GM18858 (cell line): ENCODE results near the gene IQSEC1.

Source experiments
- ATAC-seq: cut with Tn5 transposase; IDR thresholded peaks from one replicate; pipeline ENCODE4 v1.9.1; 2021; ENCODE audit not compliant: unreplicated experiment

IQSEC1 gene

DNA sequence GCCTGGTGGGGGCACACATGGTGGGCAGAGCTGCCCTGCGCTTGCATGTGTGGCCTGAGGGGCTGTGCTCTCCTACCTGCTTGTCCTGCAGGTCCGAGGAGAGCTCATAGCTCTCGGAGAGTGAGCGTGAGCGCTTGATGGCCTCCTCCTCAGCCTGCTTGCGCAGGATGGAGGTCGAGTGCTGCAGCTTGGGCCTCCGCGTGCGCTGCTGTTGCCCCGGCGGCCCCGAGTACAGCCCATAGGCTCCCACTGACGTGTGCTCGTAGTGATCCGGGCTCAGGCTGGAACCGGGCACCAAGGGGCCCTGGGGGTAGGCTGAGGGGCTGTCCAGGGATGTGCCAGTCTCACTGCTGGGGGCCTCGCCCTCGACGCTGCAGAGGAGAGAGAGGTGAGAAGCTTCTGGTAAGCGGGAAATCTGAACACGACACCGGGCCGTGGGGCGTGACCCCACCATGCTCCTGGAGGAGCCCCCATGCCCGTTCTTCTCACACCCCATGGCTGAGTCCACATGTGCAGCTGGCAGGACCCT, 131.7 kb downstream of the IQSEC1 start:
- ATAC-seq = no peak

DNA sequence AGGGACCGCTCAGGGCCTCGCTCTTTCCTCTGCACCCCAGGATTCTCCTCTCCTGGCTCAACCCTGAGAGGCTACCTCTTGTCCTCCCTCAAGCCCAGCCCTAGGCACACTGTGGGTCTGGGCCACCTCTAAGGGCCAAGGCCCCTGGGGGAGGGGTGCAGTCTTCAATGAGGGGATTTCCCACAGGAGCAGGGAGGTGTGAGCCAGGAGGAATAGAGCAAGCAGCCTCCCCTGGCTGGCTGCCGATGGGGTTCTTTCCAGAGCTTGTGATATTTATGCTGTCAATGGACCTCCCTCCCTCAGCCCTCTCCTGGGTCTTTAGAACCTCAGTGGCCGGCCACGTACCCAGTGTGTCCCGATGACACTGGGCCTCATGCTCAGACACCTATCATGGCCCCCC, 132.4 kb downstream of the IQSEC1 start:
- no peak for ATAC-seq

DNA sequence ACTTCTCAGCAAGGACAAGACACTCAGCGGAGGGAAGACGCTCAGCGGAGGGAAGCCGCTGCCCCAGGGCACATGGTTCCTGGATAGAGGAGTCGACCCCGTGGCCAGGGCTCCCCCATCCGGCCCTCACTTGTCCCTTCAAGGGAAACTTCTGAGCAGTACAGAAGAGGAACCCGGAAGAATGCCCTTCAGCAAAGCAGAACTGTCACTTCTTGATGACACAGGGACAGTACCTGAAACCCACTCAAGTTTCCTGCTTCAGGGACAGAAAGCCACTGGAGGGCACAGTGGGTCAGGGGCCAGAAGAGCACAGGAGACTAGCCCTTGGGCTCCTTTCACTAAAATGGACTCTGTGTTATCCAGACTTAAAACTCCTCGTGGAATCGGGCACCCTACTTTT, 134.1 kb downstream of the IQSEC1 start:
- no peak for ATAC-seq

DNA sequence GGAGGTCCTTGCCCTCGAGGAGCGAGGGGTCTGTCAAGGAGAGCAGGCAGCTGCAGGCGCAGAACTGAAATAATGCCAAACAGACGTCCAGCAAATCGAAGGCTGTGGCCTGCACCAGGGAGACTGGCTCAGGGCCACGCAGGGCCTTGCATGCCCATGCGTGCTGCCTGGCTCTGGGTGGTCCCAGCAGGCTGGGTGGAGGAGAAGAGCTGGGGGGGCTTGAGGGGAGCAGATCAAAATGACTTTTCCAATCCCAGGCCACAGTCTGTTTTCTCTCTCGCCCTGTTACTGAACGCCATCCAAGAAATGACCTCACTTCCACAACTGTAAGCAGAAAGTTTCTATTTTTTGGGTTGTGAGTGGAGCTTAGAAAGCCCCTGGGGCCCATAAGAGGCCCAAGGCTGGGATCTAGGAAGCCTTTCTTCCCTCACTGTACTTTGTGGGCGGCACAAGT, 134.9 kb downstream of the IQSEC1 start:
- no peak for ATAC-seq

DNA sequence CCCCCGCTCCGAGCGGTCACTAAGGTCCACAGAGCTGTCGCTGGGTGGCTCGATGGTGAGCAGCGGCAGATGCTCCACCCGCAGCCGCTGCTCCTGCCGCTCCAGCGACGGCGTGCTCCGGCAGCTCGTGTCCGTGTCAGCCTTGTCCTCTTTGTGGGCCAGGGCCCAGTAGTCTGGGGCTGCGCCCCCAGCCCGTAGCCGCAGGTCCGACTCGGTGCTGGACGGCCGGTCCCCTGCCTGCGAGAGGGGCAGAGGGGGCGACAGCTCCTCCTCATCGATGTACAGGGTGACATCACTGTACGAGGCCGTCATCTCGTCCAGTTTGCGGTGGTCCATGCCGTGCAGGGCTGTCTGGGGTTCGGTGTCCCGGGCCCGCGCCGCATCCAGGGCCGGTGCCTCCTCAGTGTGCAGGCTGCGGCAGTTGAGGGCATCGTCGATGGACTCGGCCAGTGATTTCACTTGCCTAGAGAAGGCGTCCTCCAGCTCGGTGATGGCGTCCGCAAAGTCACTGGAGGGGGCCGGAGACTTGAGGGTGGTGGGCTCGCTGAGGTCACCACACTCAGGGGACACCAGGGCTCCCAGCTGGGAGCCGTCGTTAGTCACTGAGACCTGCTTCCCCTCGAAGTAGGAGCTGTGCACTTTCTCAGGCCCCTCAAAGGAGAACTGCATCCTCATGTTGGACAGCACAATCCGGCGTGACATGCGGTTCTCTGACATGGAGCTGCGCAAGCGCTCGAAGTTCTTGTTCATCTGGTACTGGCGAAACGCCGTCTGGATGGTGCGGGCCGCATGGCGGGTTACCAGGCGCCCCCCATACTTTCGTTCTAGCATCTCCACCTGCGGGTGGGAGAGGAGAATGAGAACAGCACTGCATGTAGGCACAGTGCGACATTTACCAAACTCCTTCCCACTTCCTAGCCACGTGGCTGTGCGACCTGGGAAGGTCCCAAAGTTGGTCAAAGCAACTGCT, 137.1 kb downstream of the IQSEC1 start:
- no peak for ATAC-seq

DNA sequence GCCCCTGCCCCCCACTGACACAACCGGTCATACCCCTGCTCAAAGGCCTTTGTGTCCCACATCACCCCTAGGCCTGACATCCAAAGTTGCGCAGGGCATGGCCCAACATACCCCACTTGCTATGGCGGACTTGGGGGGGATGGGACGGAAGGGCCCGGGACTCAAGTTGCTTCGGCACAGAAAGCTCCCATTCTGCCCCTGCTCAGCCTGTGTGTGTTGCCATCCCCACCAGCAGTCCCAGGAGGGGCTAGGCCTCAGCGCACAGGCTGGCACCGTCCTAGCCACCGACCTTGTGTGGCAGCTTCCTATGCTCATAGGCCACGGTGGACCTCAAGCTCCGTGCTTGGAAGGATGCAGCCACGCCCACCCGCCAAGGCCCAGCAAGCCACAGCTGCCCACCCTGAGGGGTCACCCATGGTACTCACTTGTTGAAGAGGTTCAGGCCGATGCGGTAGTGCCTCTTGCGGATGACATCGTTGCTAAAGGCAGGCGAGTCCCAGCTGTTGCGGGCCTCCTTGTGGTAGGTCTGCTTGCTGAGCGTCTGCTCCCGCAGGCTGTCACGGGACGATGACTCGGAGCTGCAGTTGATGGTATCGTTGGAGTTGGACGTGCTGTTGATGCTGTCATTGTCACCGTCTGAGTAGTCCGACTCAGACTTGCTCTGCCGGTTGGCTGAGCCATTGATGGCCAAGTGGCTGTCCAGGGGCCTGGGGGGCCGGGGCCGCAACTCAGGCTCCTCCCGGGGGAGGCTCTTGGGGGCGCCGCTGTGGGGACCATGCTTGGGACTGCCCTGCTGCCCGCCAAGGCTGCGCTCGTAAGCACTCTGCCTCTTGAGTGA, 138.0 kb downstream of the IQSEC1 start:
- ATAC-seq = no peak

DNA sequence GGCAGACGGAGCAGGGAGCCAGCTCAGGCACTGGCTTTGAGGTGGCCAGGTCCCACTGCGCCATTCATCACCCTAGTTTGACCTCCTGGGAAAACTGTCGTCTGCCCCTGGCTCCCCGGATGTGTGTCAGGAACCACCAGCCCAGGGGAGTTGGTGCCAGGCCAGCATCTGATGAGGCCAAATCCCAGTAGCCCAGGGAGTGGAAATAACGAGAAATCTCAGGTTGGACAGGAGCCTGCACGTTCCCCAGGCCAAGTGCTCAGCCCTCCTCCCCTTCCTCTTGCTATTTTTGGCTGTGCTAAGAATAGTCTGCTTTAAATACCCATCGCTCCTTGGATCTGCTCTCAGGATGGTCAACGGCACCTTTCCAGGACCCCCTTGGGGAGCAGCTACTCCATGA, 138.8 kb downstream of the IQSEC1 start:
- no peak for ATAC-seq

DNA sequence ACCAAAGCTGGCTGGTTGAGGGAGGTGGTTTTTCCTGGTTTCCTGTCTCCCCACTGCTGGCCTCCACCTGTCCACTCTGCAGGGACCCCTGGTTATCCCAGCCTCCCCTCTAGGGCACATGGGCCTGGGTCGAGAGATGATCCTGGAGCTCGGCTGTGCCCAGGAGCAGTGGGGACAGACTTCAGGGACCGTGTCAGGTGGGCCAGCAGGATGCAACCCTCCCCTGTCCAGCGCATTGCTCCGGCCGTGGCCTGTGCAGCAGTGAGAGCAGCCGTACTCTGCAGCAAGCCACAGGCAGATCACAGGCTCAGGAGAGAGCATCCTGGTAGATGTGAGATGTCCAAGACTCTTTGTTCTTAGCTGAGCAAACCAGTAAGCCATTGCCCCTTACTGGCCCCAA, 139.3 kb downstream of the IQSEC1 start:
- ATAC-seq = no peak

DNA sequence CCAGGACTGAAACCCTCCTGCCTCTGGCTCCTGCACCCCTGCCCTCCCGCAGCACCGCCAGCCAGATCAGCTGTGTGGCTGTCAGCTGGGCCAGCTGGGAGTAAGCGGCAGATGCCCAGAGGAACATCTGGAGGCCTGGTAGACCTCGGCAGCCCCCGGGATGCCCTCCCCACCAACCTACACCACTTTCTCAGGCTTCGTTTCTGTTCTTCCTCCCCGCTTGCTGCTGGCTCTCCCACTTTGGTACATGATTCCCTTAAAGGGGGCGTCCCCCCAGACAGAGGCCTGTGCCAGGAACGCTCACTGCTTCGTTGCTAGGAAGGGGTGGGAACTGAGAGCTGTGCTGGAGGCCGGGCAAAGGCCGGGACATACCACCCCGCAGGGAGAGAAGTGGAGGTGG, 140.5 kb downstream of the IQSEC1 start:
- ATAC-seq = no peak

DNA sequence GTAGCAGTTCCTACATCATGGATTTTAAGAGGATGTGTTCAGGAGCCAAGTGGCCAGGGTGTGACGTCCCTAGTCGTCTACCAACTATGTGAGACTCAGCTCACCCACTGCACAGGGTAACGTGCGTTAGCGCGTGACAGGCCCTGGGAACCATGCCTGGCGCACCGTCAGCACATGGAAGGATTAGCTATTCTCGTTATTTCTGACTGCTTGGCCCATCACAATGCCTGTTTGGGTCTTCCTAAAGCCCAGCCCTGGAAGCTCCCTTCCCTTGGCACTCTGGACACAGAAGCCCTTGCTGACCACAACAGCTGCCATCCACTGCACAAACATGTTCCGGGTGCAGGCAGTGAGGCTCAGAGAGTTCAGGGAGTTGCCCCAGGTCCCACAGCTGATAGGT, 140.9 kb downstream of the IQSEC1 start:
- ATAC-seq = no peak

DNA sequence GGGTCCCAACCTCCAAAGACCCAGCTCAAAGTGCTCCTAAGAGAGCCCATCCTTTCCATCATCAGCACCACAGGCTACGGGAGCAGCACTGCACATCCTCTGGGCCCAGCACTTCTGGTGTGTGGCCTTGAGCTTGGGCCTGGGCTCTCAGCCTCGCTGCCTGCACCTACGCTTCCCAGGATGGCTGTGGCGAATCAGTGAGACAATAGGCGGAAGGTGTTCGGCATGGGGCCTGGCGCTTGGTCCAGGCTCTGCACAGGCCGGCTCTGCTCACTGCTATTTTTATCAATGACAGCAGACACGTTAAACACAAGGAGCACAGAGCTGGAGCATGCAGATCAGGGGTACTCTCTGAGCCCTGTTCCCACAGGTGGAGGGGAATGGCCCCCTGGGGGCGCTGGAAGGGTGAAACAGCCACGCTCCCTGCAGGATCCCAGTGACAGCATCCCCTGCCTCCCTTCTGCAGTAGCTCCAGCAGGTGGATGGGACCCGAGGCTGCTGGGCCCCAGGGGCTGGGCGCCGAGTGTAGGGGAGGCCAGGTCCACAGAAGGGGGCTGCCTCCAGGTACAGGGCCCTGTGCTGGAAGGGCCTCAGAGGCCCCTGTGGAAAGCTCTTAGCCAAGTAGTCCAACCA, 141.8 kb downstream of the IQSEC1 start:
- no peak for ATAC-seq

DNA sequence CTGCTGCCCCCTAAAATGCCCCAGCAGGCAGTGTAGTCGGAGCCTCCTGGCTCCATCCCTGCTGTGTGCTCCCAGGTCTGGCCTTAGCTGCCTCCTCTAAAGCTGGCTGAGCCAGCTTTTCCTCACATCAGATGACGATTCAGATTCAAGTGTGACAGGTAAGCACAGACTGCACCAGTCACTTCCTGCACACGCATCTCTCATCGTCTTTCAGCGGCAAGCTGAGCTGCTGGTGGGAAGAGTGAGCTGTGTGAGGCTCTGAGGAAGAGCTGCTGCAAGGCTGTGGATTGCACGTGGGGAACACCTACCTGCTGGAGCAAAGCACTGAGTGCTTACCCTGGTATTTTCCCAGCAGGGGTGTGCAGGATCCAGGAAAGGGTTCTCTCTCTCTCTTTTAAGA, 143.4 kb downstream of the IQSEC1 start:
- no peak for ATAC-seq

DNA sequence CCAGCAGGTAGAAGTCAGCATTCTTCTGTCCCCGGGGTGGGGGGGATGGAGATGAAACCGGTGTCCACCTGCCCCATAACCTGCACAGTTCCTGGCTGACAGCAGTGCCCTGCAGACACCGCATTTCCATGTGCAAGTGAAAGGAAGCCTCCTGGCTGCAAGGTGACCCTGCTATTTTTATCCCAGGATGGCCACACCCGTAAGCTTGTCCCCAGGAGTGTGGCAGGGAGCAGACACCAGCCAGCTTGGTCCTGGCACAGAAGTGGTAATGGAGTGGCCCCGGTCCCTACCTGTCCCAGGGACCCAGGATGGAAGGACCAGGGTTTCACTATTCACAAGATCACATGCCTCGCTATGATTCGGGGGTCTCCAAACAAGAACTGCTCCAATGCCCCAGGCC, 146.6 kb downstream of the IQSEC1 start:
- no peak for ATAC-seq

DNA sequence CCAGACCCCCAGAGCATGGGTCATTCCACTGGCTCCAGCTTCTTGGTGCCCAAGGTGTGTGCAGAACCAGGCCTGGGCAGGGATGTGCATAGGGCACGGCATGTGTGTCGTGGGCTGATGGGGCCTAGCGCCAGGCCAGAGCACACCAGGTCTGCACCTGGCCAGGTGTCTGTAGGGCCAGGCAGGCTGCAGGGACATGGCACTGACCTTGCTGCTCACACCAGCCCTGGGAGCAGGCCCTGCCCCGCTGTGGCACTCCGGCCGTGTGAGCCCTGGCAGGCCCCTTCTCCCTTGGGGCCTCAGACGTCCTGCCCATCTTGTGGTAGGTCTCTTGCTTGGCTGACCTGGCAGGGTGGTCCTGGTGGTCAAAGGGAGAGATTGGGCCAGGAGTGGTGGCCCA, 147.6 kb downstream of the IQSEC1 start:
- ATAC-seq = no peak

DNA sequence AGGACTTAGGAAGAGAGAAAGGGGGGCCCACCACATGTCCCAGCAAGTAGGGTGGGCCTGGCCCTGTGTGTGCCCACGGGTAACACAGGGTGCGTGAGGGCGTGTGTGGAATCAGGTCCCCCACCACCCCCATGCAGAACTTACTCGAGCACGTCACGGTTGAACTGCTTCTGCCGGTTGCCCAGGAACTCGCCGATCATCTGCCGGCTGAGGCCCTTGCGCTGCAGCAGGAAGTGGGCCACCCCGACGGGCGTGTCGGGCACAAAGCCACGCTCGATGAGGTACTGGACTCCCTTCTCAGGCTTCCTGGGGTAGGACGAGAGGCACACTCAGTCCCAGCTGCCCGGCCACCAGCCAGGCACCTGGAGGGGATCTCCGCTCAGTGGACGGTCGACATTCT, 148.8 kb downstream of the IQSEC1 start:
- no peak for ATAC-seq

DNA sequence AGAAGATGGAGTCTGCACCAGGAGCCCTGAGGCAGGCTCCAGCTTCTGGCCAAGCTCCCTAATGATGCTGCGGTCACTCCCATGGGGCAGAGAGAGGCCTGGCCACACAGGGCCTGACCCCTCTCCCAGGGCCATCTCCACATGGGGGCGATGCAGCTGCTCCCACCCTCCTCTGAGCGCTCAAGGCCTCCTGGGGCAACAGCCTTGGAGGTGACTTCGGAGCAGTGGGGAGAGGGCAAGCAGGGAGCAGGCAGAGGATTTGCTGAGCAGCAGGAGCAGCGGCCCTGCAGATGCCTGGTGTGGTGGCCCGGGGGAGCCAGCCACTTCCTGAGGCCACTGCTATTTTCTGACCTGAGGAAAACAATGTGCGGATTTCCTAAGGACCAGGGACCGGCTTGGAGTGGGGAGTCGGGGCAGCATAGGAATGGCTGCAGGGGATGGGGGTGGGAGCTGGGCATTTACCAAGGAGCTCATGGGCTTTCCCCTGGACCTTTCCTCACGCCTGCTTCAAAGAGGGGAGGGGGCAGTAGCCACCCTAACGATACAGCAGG, 150.3 kb downstream of the IQSEC1 start:
- ATAC-seq = no peak

DNA sequence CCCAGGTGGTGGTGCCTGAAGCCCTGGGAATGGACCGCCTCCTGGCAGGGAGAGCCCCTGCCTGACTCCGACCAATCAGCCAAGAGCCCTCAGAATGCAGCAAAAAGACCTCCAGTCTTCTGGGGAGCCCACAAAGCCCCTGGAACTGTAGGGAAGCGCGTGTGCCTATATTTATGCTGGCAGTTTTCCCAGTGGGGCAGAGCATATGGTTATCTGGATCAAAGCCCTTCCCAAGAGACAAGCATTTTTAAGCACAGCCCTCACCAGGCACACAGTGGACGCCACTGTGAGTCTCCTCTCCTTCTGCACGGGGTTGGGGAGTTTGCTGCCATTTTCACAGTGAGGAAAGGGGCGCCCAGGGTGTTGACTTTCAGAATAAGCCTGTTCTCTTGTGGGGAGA, 150.9 kb downstream of the IQSEC1 start:
- no peak for ATAC-seq

DNA sequence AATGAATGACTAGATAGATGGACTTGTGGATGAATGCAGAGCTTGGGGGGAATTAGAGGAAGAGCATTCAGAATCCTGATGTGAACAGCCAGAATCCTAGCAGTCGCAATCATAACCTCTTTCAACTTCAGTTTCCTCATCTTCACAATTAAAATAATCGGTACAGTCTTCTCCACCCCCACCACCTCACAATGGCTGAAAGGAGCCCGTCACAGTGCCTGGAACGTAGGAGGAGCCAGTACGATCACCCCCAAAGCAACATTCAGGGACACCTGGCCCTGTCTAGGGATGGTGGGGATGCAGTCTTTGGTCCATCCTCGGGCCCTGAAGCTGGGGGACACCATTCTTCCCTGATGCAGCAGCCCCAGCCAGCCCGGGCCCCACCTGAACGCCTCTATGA, 151.5 kb downstream of the IQSEC1 start:
- no peak for ATAC-seq

DNA sequence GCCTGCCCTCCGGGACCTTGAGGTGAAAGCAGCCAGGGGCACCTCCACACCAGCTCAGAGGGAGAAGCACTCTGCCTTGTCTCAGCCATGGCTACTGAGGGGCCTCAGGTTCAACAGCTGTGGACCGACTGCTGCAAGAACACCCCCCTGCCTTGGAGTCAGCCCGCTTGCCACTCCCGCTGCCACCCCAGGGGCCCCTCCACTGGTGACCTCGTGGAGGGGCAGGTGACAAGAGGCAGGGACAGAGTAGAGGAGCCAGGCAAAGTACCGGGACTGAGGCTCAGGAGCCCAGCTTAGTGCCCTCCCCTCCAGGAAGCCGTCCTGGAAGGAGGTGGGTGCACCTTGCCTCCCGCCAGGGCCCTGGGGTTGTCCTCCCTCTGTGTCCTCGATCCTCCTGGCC, 152.3 kb downstream of the IQSEC1 start:
- ATAC-seq = no peak

DNA sequence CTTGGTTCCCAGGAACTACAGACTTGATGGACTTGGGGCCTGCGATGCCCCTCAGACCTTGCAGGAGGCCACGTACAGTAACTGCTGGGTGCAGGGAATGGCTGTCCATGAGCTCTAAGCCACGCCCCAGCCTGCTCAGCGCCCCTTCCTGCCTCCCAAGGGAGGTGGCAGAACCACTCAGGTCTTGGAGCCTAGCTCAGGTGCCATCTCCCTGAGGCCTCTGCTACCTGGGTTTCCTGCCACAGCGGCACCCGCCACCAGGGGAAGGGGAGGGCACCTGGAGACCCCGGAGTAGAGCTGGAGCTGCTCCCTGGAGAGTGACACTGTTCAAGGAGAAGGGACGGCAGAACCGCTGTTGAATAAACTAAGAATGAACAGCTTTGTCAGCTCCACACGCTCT, 154.0 kb downstream of the IQSEC1 start:
- ATAC-seq = no peak

DNA sequence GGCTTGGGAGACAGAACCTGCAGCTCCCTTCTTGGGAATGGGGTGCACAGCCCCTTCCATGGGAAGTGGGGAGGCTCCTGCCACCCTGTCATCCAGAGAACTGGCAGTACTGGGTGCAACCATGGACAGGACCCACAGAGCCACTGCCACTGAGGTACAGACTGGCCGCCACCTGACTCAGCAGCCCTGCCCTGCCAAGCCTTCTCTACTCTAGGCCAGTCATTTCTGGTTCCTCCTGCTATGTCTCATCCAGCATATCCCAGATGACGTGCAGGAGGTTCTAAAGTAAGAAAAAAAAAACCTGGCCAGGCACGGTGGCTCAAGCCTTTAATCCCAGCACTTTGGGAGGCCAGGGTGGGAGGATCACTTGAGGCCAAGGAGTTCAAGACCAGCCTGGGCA, 155.0 kb downstream of the IQSEC1 start:
- no peak for ATAC-seq
